Measurements from ENCODE around the gene ATP8B3. TPM values are rescaled to one million over a fixed set of nuclear protein-coding genes. Genes with fewer than 3 reads are reported as not detected.

The ATP8B3 gene
- total RNA-seq, 1 experiment from 2014 or later: 9.6 TPM

DNA sequence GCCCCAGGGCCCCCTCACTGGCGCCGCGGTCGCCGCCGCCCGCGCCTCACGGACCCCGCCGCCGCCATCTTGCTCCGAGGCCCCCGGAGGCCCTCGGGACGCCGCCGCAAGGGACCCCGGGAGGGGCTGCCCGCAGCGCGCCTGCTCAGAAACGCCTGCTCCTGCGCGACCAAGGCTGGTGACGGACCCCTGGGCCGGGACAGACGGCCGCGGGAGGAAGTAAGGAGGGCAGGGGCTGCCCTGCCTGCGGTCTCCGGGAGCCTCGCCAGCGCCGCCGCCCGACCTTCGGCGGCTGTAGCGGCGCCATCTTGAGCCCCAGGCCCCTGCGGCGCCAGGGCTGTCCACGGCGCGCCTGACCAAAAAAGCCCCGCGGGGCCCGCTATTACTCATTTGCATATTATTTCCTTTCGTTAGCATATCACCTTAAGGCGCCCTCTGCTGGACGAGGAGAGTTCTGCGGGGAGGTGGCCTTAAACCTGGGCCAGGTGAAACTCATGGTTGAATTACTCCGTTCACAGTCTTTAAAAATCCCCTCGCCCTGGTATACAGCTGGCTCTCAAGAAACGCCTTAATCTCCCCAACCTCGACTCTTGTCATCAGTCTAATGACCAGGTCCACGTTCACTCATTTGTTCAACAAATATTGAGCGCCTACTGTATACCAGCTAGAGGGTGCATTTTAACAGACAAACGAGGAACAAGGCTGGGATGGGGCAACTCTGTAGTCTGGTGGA, 36.5 kb upstream of the ATP8B3 start, which contains the start of gene REXO1:
Gene REXO1, minus strand, starts transcription at position 85 of the 733 bp plus-strand sequence. CDS start 125 bp downstream, outside the sequence.
- no peak within 1 kb of the TSS; the same call in 1 of the 2 replicates for H3K4ac ChIP-seq (ENCODE audit: low read depth, low read length)
- peaks cover 5% of the 10 kb centered on the region for H4K20me1 ChIP-seq (ENCODE audit: control insufficient read depth, insufficient read depth, insufficient read length)
- TF ChIP-seq, protein P1, sequence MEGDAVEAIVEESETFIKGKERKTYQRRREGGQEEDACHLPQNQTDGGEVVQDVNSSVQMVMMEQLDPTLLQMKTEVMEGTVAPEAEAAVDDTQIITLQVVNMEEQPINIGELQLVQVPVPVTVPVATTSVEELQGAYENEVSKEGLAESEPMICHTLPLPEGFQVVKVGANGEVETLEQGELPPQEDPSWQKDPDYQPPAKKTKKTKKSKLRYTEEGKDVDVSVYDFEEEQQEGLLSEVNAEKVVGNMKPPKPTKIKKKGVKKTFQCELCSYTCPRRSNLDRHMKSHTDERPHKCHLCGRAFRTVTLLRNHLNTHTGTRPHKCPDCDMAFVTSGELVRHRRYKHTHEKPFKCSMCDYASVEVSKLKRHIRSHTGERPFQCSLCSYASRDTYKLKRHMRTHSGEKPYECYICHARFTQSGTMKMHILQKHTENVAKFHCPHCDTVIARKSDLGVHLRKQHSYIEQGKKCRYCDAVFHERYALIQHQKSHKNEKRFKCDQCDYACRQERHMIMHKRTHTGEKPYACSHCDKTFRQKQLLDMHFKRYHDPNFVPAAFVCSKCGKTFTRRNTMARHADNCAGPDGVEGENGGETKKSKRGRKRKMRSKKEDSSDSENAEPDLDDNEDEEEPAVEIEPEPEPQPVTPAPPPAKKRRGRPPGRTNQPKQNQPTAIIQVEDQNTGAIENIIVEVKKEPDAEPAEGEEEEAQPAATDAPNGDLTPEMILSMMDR (conservative IDR thresholded peaks at IDR 0.05): peak; percentile 94
- H3K27ac ChIP-seq (ENCODE audit: insufficient read length, low read depth, low read length): peak within 1 kb of the TSS; percentile 76
- no CpG with 5 or more reads among the region's 60 CpGs for whole genome bisulfite sequencing (ENCODE audit: extremely low coverage, insufficient read length, low lambda C conversion rate)
- no peak within 1 kb of the TSS for H2BK120ac ChIP-seq (ENCODE audit: low read depth, low read length, poor library complexity, severe bottlenecking)
- peak within 1 kb of the TSS; percentile 97 for H3K9ac ChIP-seq (ENCODE audit: extremely low read depth, insufficient read length, low read length)
- no peak within 1 kb of the TSS for H3K23ac ChIP-seq (ENCODE audit: insufficient read length, low read depth, low read length)
- H3K9me3 ChIP-seq (ENCODE audit: control insufficient read depth, low read depth, low read length): no peaks in the 10 kb centered on the region
- H2BK5ac ChIP-seq (ENCODE audit: insufficient read length, low read length): peak within 1 kb of the TSS; percentile 90
- peaks cover 10% of the 10 kb centered on the region for H3K79me1 ChIP-seq (ENCODE audit: insufficient read depth, low read depth, low read length, poor library complexity, severe bottlenecking)
- peak within 1 kb of the TSS; percentile 100 for H3K18ac ChIP-seq (ENCODE audit: insufficient read length, low read depth, low read length)
- peak; percentile 94 for DNase-seq
- no peak within 1 kb of the TSS for H2BK12ac ChIP-seq (ENCODE audit: insufficient read length, low read depth, low read length)
- no peak within 1 kb of the TSS for H3K56ac ChIP-seq (ENCODE audit: insufficient read length, low read depth, low read length)
- Mint-ChIP-seq H3K4me1 (peaks cover 15 to 37% of the 10 kb centered on the region in 2 experiments), H3K27ac (peak within 1 kb of the TSS; percentile 95 to 99 (median 98)), H3K9me3 (no peaks in the 10 kb centered on the region), H3K27me3 (ENCODE audit: low read depth) (no peaks in the 10 kb centered on the region), H3K36me3 (ENCODE audit: insufficient read depth in 1 of 3, low read depth in 3 of 3) (peaks cover 0 to 10% (median 6%) of the 10 kb centered on the region in 3 experiments; a peak in 5 of 7 replicates), H3K4me3 (peak within 1 kb of the TSS; percentile 87 to 97)
- no peak within 1 kb of the TSS for H2AK5ac ChIP-seq (ENCODE audit: insufficient read length, low read length)
- peak within 1 kb of the TSS; percentile 100 for H3K14ac ChIP-seq (ENCODE audit: insufficient read depth, low read length)
- H3K27me3 ChIP-seq (ENCODE audit: insufficient read depth, low read length): no peaks in the 10 kb centered on the region
- H3K23me2 ChIP-seq (ENCODE audit: insufficient read length, low read depth, low read length, poor library complexity, severe bottlenecking): peaks cover 7% of the 10 kb centered on the region
- H3K4me2 ChIP-seq (ENCODE audit: insufficient read depth, insufficient read length, low read length): peak within 1 kb of the TSS; percentile 97
- peak within 1 kb of the TSS; percentile 94 for H4K5ac ChIP-seq (ENCODE audit: insufficient read length, low read depth, low read length)
- no peak within 1 kb of the TSS for H2BK20ac ChIP-seq (ENCODE audit: low read depth, low read length, poor library complexity, severe bottlenecking)
- no peak within 1 kb of the TSS for H2AFZ ChIP-seq (ENCODE audit: low read length)
- no peak within 1 kb of the TSS for H4K91ac ChIP-seq (ENCODE audit: insufficient read length, low read depth, low read length)
- no peak within 1 kb of the TSS for H4K8ac ChIP-seq (replicated peaks; ENCODE audit: insufficient read length, low read depth, low read length)
- H2BK15ac ChIP-seq (ENCODE audit: low read depth, low read length): peak within 1 kb of the TSS; percentile 100; the same call in 1 of the 2 replicates
- peak within 1 kb of the TSS; percentile 94 for H3T11ph ChIP-seq (ENCODE audit: low read length)
- peaks cover 23% of the 10 kb centered on the region; the same call in 1 of the 2 replicates for H3K79me2 ChIP-seq (ENCODE audit: insufficient read depth, low read length)
- H3K4me1 ChIP-seq (ENCODE audit: insufficient read depth, low read length): no peaks in the 10 kb centered on the region

Data from H9 (cell line).